Endothelial cell of umbilical vein (primary cell): Measurements from ENCODE around the gene CHSY1. TPM values are rescaled to one million over a fixed set of nuclear protein-coding genes. Genes with fewer than 3 reads are reported as not detected.

Experiments
- BruUV-seq: library from RNA; stranded (reverse); fragments of 400-500 nt; replicated peaks from 2 replicates; lab custom pipeline; 2021; lab: Mats Ljungman, UMichigan
- CTCF ChIA-PET: fragments of 300-600, 350-600 bp; sonication (Branson Sonifier 250); formaldehyde crosslinking; loops from one replicate; lab custom pipeline; 2021; ENCODE audit warnings: antibody characterized with exemption, inconsistent platforms; lab: Charles Lee
- POLR2A ChIA-PET: fragments of 300-600, 350-600 bp; sonication (Branson Sonifier 250); formaldehyde crosslinking; loops from one replicate; lab custom pipeline; 2021; ENCODE audit warnings: antibody characterized with exemption, inconsistent platforms; lab: Charles Lee
- DNase-seq: peaks from one replicate; pipeline ENCODE4 v3.0.0-alpha.2; 2011; ENCODE audit warnings: low read depth, low spot score
- FAIRE-seq: peaks from 2 replicates; lab custom pipeline; 2011; peaks lifted over from hg19 to GRCh38; lab: Jason Lieb, UNC
- H2AFZ ChIP-seq: 2 replicates; pipeline ENCODE4 v1.6.0; 2012; ENCODE audit warnings: low read depth, low read length, control low read depth, inconsistent platforms
- H3K27ac ChIP-seq: 2 replicates; pipeline ENCODE4 v1.5.1; 2011; ENCODE audit warnings: low read depth, mild to moderate bottlenecking, control low read depth, low read length, moderate library complexity; ENCODE audit not compliant: insufficient read depth
- H3K27me3 ChIP-seq, 2 experiments: 2 replicates each; pipeline versions ENCODE4 v1.6.0 to v1.6.1; 2011; ENCODE audit warnings: low read length in 2 of 2, mixed read lengths in 1 of 2; ENCODE audit not compliant: control insufficient read depth in 2 of 2, insufficient read depth in 2 of 2
- H3K36me3 ChIP-seq, 2 experiments: 2 replicates in 1 of 2; 3 replicates in 1 of 2; pipeline ENCODE4 v1.5.1; 2011; ENCODE audit warnings: low read length in 2 of 2, mild to moderate bottlenecking in 1 of 2, moderate library complexity in 1 of 2; ENCODE audit not compliant: control insufficient read depth in 2 of 2, insufficient read depth in 2 of 2; ENCODE audit errors: extremely low read depth in 1 of 2
- H3K4me1 ChIP-seq: 3 replicates; pipeline ENCODE4 v1.5.1; 2011; ENCODE audit warnings: mild to moderate bottlenecking, low read length; ENCODE audit not compliant: control insufficient read depth, insufficient read depth; ENCODE audit errors: extremely low read depth
- H3K4me2 ChIP-seq: 2 replicates; pipeline ENCODE4 v1.6.1; 2011; ENCODE audit warnings: low read length, control low read depth, mixed read lengths; ENCODE audit not compliant: insufficient read depth
- H3K4me3 ChIP-seq, 3 experiments: fragments of 200-600 bp in 1 of 3; sonication (generic), shearing (Covaris generic) in 1 of 3; replicated peaks in 1 of 3; 2 replicates each; pipeline ENCODE4 v1.5.1; 2011 to 2016; ENCODE audit warnings: control low read depth in 3 of 3, low read length in 3 of 3, mild to moderate bottlenecking in 2 of 3, inconsistent platforms in 1 of 3, low read depth in 1 of 3, moderate library complexity in 1 of 3; ENCODE audit not compliant: insufficient read depth in 1 of 3
- H3K79me2 ChIP-seq: 2 replicates; pipeline ENCODE4 v1.6.0; 2012; ENCODE audit warnings: low read length, inconsistent platforms; ENCODE audit not compliant: control insufficient read depth, insufficient read depth
- H3K9ac ChIP-seq: replicated peaks from 2 replicates; pipeline ENCODE3; 2011; ENCODE audit warnings: low read length, control low read depth; ENCODE audit not compliant: insufficient read depth; ENCODE audit errors: extremely low read depth
- H3K9me1 ChIP-seq: replicated peaks from 3 replicates; pipeline ENCODE4 v1.6.0; 2011; ENCODE audit warnings: mild to moderate bottlenecking, low read length; ENCODE audit not compliant: control insufficient read depth, insufficient read depth; ENCODE audit errors: extremely low read depth
- H3K9me3 ChIP-seq: replicated peaks from 2 replicates; pipeline ENCODE4 v1.5.1; 2012; ENCODE audit warnings: low read length, inconsistent platforms; ENCODE audit not compliant: control insufficient read depth, insufficient read depth
- H4K20me1 ChIP-seq: replicated peaks from 2 replicates; pipeline ENCODE3; 2011; ENCODE audit warnings: mild to moderate bottlenecking, low read length; ENCODE audit not compliant: control insufficient read depth, insufficient read depth; ENCODE audit errors: extremely low read depth
- EZH2 ChIP-seq: IDR thresholded peaks from 2 replicates; pipeline ENCODE4 v1.6.1; 2012; ENCODE audit warnings: borderline replicate concordance, low read depth, mild to moderate bottlenecking, moderate library complexity, low read length, inconsistent platforms; ENCODE audit not compliant: severe bottlenecking
- FOS ChIP-seq: IDR thresholded peaks from 2 replicates; pipeline ENCODE4 v1.6.1; 2011; ENCODE audit warnings: mild to moderate bottlenecking, low read length, moderate library complexity, borderline replicate concordance; ENCODE audit not compliant: insufficient read depth
- GATA2 ChIP-seq: IDR thresholded peaks from 2 replicates; pipeline ENCODE4 v1.7.0; 2011; ENCODE audit warnings: low read depth, mild to moderate bottlenecking, moderate library complexity, mixed read lengths, low read length; ENCODE audit not compliant: insufficient read length, insufficient read depth
- JUN ChIP-seq: IDR thresholded peaks from 2 replicates; pipeline ENCODE4 v1.6.1; 2011; ENCODE audit warnings: borderline replicate concordance, low read depth; ENCODE audit not compliant: insufficient read length, insufficient read depth
- MAX ChIP-seq: IDR thresholded peaks from 2 replicates; pipeline ENCODE4 v1.6.1; 2011; ENCODE audit not compliant: insufficient read depth, insufficient read length
- MYC ChIP-seq: IDR thresholded peaks from one replicate; pipeline ENCODE4 v1.6.1; 2011; ENCODE audit warnings: mild to moderate bottlenecking, low read depth, low read length
- POLR2A ChIP-seq: IDR thresholded peaks from 2 replicates; pipeline ENCODE4 v1.6.1; 2012; ENCODE audit warnings: low read depth, mild to moderate bottlenecking, control low read depth, low read length
- POLR2AphosphoS5 ChIP-seq: IDR thresholded peaks from 2 replicates; pipeline ENCODE4 v1.6.1; 2012; ENCODE audit warnings: low read depth, mild to moderate bottlenecking, control low read depth, low read length, moderate library complexity; ENCODE audit not compliant: insufficient read depth
- dilution Hi-C: fragments of 300-500 bp; cut with MboI; formaldehyde crosslinking; loops from one replicate; pipeline ENCODE4 v1.15.0; 2019; ENCODE audit warnings: low sequenced_read_pairs; ENCODE audit not compliant: extremely low pct_ligation_motif_present
- intact Hi-C: fragments of 100-400 bp; cut with micrococcal nuclease; formaldehyde crosslinking; loops from one replicate; pipeline ENCODE4 v1.10.0; 2022
- polyA plus RNA-seq, 4 experiments: library from polyadenylated mRNA; depleted of rRNA in 3 of 4; stranded (reverse) in 3 of 4; unstranded in 1 of 4; fragments of >200 nt; gene quantifications; 2 replicates each; pipeline versions ENCODE4 v1.2.1 to v1.2.3, GENCODE V29; 2011 to 2012; ENCODE audit warnings: missing spikeins in 1 of 4
- total RNA-seq: library from RNA; stranded (reverse); gene quantifications from 2 replicates; pipeline ENCODE4 v1.2.3, GENCODE V29; 2021
- TF ChIP-seq, protein P1 (sequence below), 2 donors: IDR thresholded peaks; 1 replicate in 1 of 2; 2 replicates in 1 of 2; pipeline ENCODE4 v1.5.1; 2011; ENCODE audit warnings: low read length in 2 of 2, mild to moderate bottlenecking in 2 of 2, moderate library complexity in 2 of 2, control low read depth in 1 of 2, inconsistent platforms in 1 of 2, low read depth in 1 of 2; ENCODE audit not compliant: insufficient read depth in 1 of 2; ENCODE audit errors: extremely low read depth in 1 of 2

Gene CHSY1
- total and polyA plus RNA-seq, 2 donors (not counting 3 experiments of a cell fraction or from before 2014, with no cell fraction given) = 23.7 to 50.8 TPM

- DNase-seq = no peak
- dilution Hi-C loops = no loop called here
- no peaks in the 10 kb centered on the region for H3K36me3 ChIP-seq
- no peak overlapping the region for H2AFZ ChIP-seq
- no peaks in the 10 kb centered on the region for H4K20me1 ChIP-seq
- no peak overlapping the region for H3K27ac ChIP-seq
- no peak overlapping the region for H3K4me3 ChIP-seq
- no peak overlapping the region for H3K4me2 ChIP-seq
- no peaks in the 10 kb centered on the region for H3K9me1 ChIP-seq
- no peaks in the 10 kb centered on the region for H3K27me3 ChIP-seq
- no TSS peak for BruUV-seq
- intact Hi-C loops = no loop called here
- no peaks in the 10 kb centered on the region for H3K4me1 ChIP-seq
- no peak overlapping the region for H3K9ac ChIP-seq
- TF ChIP-seq MYC (no peak), FOS (no peak), POLR2AphosphoS5 (no peak), JUN (no peak), POLR2A (no peak), GATA2 (no peak), EZH2 (no peak), MAX (no peak)
- TF ChIP-seq, protein P1, sequence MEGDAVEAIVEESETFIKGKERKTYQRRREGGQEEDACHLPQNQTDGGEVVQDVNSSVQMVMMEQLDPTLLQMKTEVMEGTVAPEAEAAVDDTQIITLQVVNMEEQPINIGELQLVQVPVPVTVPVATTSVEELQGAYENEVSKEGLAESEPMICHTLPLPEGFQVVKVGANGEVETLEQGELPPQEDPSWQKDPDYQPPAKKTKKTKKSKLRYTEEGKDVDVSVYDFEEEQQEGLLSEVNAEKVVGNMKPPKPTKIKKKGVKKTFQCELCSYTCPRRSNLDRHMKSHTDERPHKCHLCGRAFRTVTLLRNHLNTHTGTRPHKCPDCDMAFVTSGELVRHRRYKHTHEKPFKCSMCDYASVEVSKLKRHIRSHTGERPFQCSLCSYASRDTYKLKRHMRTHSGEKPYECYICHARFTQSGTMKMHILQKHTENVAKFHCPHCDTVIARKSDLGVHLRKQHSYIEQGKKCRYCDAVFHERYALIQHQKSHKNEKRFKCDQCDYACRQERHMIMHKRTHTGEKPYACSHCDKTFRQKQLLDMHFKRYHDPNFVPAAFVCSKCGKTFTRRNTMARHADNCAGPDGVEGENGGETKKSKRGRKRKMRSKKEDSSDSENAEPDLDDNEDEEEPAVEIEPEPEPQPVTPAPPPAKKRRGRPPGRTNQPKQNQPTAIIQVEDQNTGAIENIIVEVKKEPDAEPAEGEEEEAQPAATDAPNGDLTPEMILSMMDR (IDR thresholded peaks at IDR 0.05; ENCODE audit: extremely low read depth in 1 of 2, insufficient read depth in 1 of 2, low read depth in 1 of 2, low read length in 2 of 2) = no peak
- POLR2A ChIA-PET = no interaction called here
- H3K79me2 ChIP-seq = no peaks in the 10 kb centered on the region
- no peaks in the 10 kb centered on the region for H3K9me3 ChIP-seq
- no peak for FAIRE-seq
- CTCF ChIA-PET = interaction anchor here (1.1 to 1.4 kb wide), 3 partner anchors 8 to 12 kb away, joined by 3 to 7 read pairs (median 4); no protein-coding TSS in a partner anchor
These were observed 111.2 kb downstream of the CHSY1 start for GRCh38 chr15:101140697-101141065.
